ENCODE measurements around the gene GJB3.

- TF ChIP-seq, protein P1, sequence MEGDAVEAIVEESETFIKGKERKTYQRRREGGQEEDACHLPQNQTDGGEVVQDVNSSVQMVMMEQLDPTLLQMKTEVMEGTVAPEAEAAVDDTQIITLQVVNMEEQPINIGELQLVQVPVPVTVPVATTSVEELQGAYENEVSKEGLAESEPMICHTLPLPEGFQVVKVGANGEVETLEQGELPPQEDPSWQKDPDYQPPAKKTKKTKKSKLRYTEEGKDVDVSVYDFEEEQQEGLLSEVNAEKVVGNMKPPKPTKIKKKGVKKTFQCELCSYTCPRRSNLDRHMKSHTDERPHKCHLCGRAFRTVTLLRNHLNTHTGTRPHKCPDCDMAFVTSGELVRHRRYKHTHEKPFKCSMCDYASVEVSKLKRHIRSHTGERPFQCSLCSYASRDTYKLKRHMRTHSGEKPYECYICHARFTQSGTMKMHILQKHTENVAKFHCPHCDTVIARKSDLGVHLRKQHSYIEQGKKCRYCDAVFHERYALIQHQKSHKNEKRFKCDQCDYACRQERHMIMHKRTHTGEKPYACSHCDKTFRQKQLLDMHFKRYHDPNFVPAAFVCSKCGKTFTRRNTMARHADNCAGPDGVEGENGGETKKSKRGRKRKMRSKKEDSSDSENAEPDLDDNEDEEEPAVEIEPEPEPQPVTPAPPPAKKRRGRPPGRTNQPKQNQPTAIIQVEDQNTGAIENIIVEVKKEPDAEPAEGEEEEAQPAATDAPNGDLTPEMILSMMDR (IDR thresholded peaks at IDR 0.05): no peak
- TF ChIP-seq RFX5 (IDR thresholded peaks at IDR 0.05): no peak
- TF ChIP-seq USF2 (IDR thresholded peaks at IDR 0.05): no peak
- no peak for TF ChIP-seq ESRRA (IDR thresholded peaks at IDR 0.05; ENCODE audit: borderline replicate concordance, low read length)
- TF ChIP-seq RARB (CRISPR knock-in tag; IDR thresholded peaks at IDR 0.05): no peak
- no peak for TF ChIP-seq NFE2L2 (conservative IDR thresholded peaks at IDR 0.05; ENCODE audit: low read length)
- TF ChIP-seq POLR2A (IDR thresholded peaks at IDR 0.05; ENCODE audit: low read length): no peak
- TF ChIP-seq E2F6 (IDR thresholded peaks at IDR 0.05; ENCODE audit: borderline replicate concordance, low read depth): no peak
- TF ChIP-seq CHD2 (IDR thresholded peaks at IDR 0.05; ENCODE audit: low read length, partially characterized antibody): no peak
- no peak for TF ChIP-seq SREBF2 (IDR thresholded peaks at IDR 0.05)
Observed at GRCh38 chr1:34745666-34746065, 35.3 kb upstream of the GJB3 start.
